ENCODE measurements around the gene NOTCH4.

- TF ChIP-seq EZH2 (IDR thresholded peaks at IDR 0.05; ENCODE audit: insufficient read depth, poor library complexity, severe bottlenecking) (no peak), EZH2phosphoT487 (IDR thresholded peaks at IDR 0.05; ENCODE audit: insufficient read depth, low read depth) (no peak)
These were observed 27.8 kb downstream of the NOTCH4 start for GRCh38 chr6:32195902-32196681.
